ENCODE results near the gene BICD1.

Gene BICD1

GRCh38 chr12:32074432-32074831 is 32.2 kb upstream of the BICD1 start:
- Histone ChIP-seq H3K4me2 (no peak overlapping the region), H4K20me1 (no peaks in the 10 kb centered on the region), H3K9ac (no peak overlapping the region), H3K36me3 (no peaks in the 10 kb centered on the region), H3K4me1 (no peaks in the 10 kb centered on the region), H3K9me3 (replicated peaks in 1 of 11) (peaks cover 0 to 12% (median 6%) of the 10 kb centered on the region in 11 experiments; a peak in 13 of 22 replicates), H3K27me3 (no peaks in the 10 kb centered on the region), H3K4me3 (no peak overlapping the region), H3K27ac (no peak overlapping the region)
- no peak for TF ChIP-seq Cebpa-rat (IDR thresholded peaks at IDR 0.05)

DNA sequence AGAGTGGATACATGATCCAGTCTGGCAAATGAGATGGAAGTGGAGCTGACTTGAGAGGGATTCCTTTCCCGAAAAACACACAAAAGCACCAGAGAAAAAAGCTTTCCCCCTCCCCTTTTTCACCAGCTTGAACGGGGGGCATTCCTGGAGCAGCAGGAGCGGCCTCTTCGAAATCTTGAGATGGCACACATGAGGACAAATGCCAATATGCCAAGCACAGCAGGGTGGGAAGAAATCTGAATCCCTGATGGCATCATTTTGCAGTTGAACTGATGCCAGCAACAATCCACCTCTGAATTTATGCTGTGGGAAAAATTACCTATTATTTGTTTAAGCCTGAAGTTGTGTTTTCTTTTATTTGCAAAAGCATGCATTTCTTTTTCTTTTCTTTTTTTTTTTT is 29.7 kb upstream of the BICD1 start:
- H4K20me1 ChIP-seq = no peaks in the 10 kb centered on the region
- peaks cover 0 to 12% (median 6%) of the 10 kb centered on the region in 11 experiments; a peak in 13 of 22 replicates for H3K9me3 ChIP-seq (replicated peaks in 1 of 11)
- H3K4me1 ChIP-seq = no peaks in the 10 kb centered on the region
- TF ChIP-seq Cebpa-rat (IDR thresholded peaks at IDR 0.05) = no peak
- no peak overlapping the region for H3K27ac ChIP-seq
- no peak overlapping the region for H3K9ac ChIP-seq
- no peaks in the 10 kb centered on the region for H3K27me3 ChIP-seq
- H3K4me2 ChIP-seq = no peak overlapping the region
- no peak overlapping the region for H3K4me3 ChIP-seq
- no peaks in the 10 kb centered on the region for H3K36me3 ChIP-seq

- Histone ChIP-seq H4K20me1 (no peaks in the 10 kb centered on the region), H3K27me3 (no peaks in the 10 kb centered on the region), H3K27ac (no peak overlapping the region), H3K4me3 (no peak overlapping the region), H3K9ac (no peak overlapping the region), H3K9me3 (replicated peaks in 1 of 11) (no peaks in the 10 kb centered on the region), H3K4me2 (no peak overlapping the region), H3K4me1 (no peaks in the 10 kb centered on the region), H3K36me3 (no peaks in the 10 kb centered on the region)
- TF ChIP-seq Cebpa-rat (IDR thresholded peaks at IDR 0.05) = no peak
Observed at GRCh38 chr12:32080435-32080834, 26.2 kb upstream of the BICD1 start.

DNA sequence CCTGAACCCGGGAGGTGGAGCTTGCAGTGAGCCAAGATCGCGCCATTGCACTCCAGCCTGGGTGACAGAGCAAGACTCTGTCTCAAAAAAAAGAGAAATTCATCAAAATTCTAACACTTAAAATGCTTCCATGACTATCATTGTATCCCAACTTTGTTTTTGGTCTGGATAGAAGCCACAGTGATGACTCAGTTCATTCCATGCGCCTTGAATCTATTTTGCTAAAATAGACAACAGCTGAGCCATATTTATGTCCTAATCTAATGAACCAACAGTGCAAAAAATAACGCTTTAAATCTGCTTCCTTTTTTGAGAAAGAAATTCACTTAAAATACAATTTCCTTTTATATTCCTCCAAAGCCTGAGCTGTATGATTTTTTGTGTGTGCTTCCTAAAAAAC is 23.2 kb upstream of the BICD1 start:
- Histone ChIP-seq H3K4me1 (0 out of 20 replicates have a peak, but pooled peaks cover 0 to 4% (median 0%) of the 10 kb centered on the region in 10 experiments), H3K9ac (no peak overlapping the region), H3K27ac (no peak overlapping the region), H3K4me2 (no peak overlapping the region), H4K20me1 (no peaks in the 10 kb centered on the region), H3K9me3 (replicated peaks in 1 of 11) (no peaks in the 10 kb centered on the region), H3K27me3 (no peaks in the 10 kb centered on the region), H3K36me3 (no peaks in the 10 kb centered on the region), H3K4me3 (no peak overlapping the region)
- TF ChIP-seq Cebpa-rat (IDR thresholded peaks at IDR 0.05) = no peak

GRCh38 chr12:32084017-32084688 is 22.5 kb upstream of the BICD1 start:
- no peak for TF ChIP-seq Cebpa-rat (IDR thresholded peaks at IDR 0.05)
- Histone ChIP-seq H3K9me3 (replicated peaks in 1 of 11) (no peaks in the 10 kb centered on the region), H3K4me3 (no peak overlapping the region), H4K20me1 (no peaks in the 10 kb centered on the region), H3K27ac (no peak overlapping the region), H3K27me3 (no peaks in the 10 kb centered on the region), H3K9ac (no peak overlapping the region), H3K4me1 (peaks cover 0 to 4% (median under 1%) of the 10 kb centered on the region in 10 experiments; a peak in 8 of 20 replicates), H3K4me2 (no peak overlapping the region), H3K36me3 (no peaks in the 10 kb centered on the region)

- no peaks in the 10 kb centered on the region for H3K27me3 ChIP-seq
- H3K4me1 ChIP-seq = peaks cover 4 to 9% (median 7%) of the 10 kb centered on the region in 10 experiments; a peak in 19 of 20 replicates
- H3K36me3 ChIP-seq = no peaks in the 10 kb centered on the region
- H4K20me1 ChIP-seq = no peaks in the 10 kb centered on the region
- no peaks in the 10 kb centered on the region for H3K9me3 ChIP-seq (replicated peaks in 1 of 11)
- TF ChIP-seq Cebpa-rat (IDR thresholded peaks at IDR 0.05) = no peak
- H3K27ac ChIP-seq = no peak overlapping the region
- no peak overlapping the region for H3K9ac ChIP-seq
- H3K4me3 ChIP-seq = no peak overlapping the region
- no peak overlapping the region for H3K4me2 ChIP-seq
Observed at GRCh38 chr12:32084753-32085152, 21.9 kb upstream of the BICD1 start.

- H3K4me2 ChIP-seq = 0 out of 22 replicates have a peak overlapping the region, but pooled peaks of 1 of the 11 experiments have one; percentile 8
- H3K36me3 ChIP-seq = no peaks in the 10 kb centered on the region
- H3K9ac ChIP-seq = no peak overlapping the region
- H3K4me3 ChIP-seq = no peak overlapping the region
- no peaks in the 10 kb centered on the region for H4K20me1 ChIP-seq
- no peaks in the 10 kb centered on the region for H3K9me3 ChIP-seq (replicated peaks in 1 of 11)
- peaks cover 8 to 16% (median 13%) of the 10 kb centered on the region in 10 experiments; a peak in 19 of 20 replicates for H3K4me1 ChIP-seq
- no peaks in the 10 kb centered on the region for H3K27me3 ChIP-seq
- no peak overlapping the region for H3K27ac ChIP-seq
- TF ChIP-seq Cebpa-rat (IDR thresholded peaks at IDR 0.05) = no peak
Observed at GRCh38 chr12:32087306-32087705, 19.3 kb upstream of the BICD1 start.

DNA sequence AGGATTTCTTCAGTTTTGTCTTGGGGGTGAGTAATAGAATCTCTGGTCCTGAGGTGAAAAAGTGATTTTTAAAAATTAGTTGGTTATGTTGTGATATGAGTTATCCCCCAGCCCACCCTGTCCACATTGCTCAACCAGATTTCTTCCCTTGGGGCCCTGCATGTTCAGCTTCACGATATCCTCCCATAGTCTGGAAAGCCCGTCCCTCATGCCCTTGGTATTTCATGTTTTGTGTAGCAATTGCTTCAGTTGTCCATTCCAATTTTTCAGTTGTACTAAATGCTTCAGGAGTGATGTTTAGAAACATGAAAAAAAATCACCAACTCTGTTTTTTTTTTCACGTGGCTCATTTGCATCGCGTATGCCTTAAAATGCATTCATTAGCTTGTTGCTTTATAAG is 17.5 kb upstream of the BICD1 start:
- no peaks in the 10 kb centered on the region for H4K20me1 ChIP-seq
- H3K36me3 ChIP-seq = no peaks in the 10 kb centered on the region
- no peaks in the 10 kb centered on the region for H3K27me3 ChIP-seq
- no peak overlapping the region for H3K4me3 ChIP-seq
- TF ChIP-seq Cebpa-rat (IDR thresholded peaks at IDR 0.05) = no peak
- H3K4me1 ChIP-seq = peaks cover 8 to 16% (median 13%) of the 10 kb centered on the region in 10 experiments; a peak in 19 of 20 replicates
- H3K9me3 ChIP-seq (replicated peaks in 1 of 11) = no peaks in the 10 kb centered on the region
- no peak overlapping the region for H3K9ac ChIP-seq
- H3K4me2 ChIP-seq = peak overlapping the region in 10 of 11 experiments; percentile 12 to 75 (median 54); a peak in 16 of 22 replicates
- no peak overlapping the region for H3K27ac ChIP-seq

GRCh38 chr12:32089586-32089985 is 17.1 kb upstream of the BICD1 start:
- H3K4me1 ChIP-seq = peaks cover 8 to 16% (median 13%) of the 10 kb centered on the region in 10 experiments; a peak in 19 of 20 replicates

DNA sequence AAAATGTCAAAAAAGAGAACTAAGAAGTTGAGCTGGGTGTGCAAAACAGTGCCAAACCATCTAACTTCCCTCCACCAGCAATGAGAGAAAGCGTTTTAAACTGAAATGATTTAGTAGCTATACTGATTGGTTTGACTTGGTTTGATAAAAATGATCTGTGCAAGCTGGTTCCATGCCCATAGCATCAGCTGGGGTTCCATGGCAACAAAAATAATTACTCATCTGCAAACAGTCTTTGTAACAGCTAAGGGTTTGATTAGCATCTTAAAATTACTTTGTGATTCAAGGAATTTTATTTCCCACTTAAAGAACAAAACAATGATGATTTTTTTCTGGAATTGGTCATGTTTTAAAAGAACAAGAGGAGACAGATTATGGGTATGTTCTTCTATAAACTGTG is 15.0 kb upstream of the BICD1 start:
- Histone ChIP-seq H3K4me1 (peaks cover 10 to 18% (median 15%) of the 10 kb centered on the region in 10 experiments), H3K4me2 (no peak overlapping the region), H3K9me3 (replicated peaks in 1 of 11) (no peaks in the 10 kb centered on the region), H3K27ac (no peak overlapping the region), H4K20me1 (no peaks in the 10 kb centered on the region), H3K4me3 (no peak overlapping the region), H3K36me3 (no peaks in the 10 kb centered on the region), H3K27me3 (no peaks in the 10 kb centered on the region), H3K9ac (no peak overlapping the region)
- TF ChIP-seq Cebpa-rat (IDR thresholded peaks at IDR 0.05) = no peak

More at GRCh38 chr12:32089586-32089985, 17.1 kb upstream of the BICD1 start:
- peak overlapping the region; percentile 12 to 75 (median 54); a peak in 20 of 22 replicates for H3K4me2 ChIP-seq
- H3K9ac ChIP-seq = no peak overlapping the region
- H3K36me3 ChIP-seq = no peaks in the 10 kb centered on the region
- H3K27ac ChIP-seq = no peak overlapping the region
- no peak overlapping the region for H3K4me3 ChIP-seq
- TF ChIP-seq Cebpa-rat (IDR thresholded peaks at IDR 0.05) = no peak
- H3K9me3 ChIP-seq (replicated peaks in 1 of 11) = no peaks in the 10 kb centered on the region
- H4K20me1 ChIP-seq = no peaks in the 10 kb centered on the region
- H3K27me3 ChIP-seq = no peaks in the 10 kb centered on the region
